IPS-NIHi7 (cell line): ENCODE data around the gene FXYD5.
A peak's percentile ranks its signal among the peaks of the same experiment; 100 is the strongest.
"Not testable (repeated sequence)": the region's sequence is repeated elsewhere in the genome, so short reads cannot be mapped to it uniquely, and the experiment has no call there.

Experiments used
- DNase-seq: peaks from one replicate; pipeline ENCODE4 v3.0.0; 2012; ENCODE audit warnings: mixed read lengths; ENCODE audit errors: extremely low spot score

The FXYD5 gene

DNA sequence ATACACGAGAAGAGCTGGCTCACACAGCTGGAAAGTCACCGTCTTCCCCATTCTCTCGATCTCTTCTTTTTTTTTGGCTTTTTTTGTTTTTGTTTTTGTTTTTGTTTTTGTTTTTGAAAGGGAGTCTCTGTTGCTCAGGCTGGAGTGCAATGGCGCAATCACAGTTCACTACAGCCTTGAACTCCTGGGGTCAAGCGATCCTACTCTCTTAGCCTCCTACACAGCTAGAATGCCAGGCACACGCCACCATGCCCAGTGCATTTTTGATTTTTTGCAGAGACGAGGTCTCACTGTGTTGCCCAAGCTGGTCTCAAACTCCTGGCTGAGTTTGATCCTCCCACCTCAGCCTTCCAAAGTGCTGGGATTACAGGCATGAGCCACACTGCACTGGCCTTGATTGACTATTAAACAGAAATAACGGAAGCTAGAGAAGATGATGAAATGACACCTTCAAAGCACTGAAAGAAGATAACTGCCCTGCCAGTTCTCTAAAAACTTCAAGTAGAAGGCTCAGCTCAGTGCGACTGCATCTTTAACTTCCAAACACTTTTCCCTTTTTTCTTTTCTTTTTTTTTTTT, 34.9 kb upstream of the FXYD5 start:
- DNase-seq, result no peak

DNA sequence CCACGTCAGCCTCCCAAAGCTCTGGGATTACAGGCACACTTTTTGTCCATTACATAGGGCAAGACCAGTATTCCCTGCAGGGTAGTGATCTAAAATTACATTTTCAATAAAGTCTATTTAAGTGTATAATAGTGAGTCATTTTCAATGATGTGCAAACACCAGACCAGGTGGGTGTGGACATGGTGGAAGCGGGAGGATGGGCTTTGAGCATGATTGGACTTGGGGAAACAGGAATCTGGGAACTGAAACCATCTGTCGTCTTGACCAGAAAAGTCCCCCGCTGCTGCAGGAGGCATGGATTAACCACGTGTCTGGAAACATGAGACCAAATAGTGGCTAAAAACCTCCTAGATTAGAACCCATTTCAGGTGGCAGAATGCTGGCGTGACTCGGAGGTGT, 34.0 kb upstream of the FXYD5 start:
- no peak for DNase-seq

DNA sequence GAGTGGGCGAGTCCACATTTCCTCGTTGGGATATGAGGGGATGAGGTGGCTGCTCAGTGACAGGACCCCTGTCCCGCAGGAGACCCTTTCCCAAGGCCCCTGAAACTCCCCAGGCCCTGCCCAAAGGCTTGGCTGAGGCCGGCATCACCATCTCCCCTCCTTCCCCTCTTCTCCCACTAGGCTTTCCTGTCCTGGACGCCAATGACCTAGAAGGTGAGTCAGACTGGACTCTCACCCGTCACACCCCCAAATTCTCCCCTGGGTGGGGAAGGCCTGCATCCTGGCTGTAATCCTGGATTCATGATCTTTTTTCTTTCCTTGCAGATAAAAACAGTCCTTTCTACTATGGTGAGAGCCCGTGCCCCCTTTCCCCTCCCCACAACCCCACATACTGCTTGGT, 33.6 kb upstream of the FXYD5 start:
- DNase-seq, result no peak

DNA sequence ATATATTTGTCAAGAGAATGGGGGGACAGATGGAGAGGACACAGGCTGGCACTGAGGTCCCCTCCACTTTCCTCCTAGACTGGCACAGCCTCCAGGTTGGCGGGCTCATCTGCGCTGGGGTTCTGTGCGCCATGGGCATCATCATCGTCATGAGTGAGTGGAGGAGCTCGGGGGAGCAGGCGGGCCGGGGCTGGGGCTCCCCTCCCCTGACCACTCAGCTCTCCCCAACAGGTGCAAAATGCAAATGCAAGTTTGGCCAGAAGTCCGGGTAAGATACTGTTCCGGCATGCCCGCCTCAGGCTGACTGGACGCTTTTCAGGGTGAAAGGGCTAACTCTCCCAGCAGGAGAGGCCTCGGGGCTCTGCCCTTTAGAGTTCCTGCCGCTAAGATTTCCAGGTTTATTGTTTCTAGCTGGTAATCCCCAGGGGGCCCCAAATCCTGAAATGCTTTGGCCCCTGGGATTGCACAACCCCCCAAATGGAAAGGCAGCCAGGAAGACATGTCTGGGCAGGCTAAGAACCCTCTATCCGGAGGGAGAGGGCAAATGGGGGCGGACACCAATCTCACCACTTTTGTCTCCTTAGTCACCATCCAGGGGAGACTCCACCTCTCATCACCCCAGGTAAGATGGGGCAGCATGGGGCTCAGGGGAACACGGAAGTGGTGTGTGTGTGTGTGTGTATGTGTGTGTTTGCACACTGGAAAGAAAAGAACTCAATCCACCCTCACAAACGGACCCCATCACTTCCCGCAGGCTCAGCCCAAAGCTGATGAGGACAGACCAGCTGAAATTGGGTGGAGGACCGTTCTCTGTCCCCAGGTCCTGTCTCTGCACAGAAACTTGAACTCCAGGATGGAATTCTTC, 31.6 kb upstream of the FXYD5 start:
- DNase-seq, result no peak

DNA sequence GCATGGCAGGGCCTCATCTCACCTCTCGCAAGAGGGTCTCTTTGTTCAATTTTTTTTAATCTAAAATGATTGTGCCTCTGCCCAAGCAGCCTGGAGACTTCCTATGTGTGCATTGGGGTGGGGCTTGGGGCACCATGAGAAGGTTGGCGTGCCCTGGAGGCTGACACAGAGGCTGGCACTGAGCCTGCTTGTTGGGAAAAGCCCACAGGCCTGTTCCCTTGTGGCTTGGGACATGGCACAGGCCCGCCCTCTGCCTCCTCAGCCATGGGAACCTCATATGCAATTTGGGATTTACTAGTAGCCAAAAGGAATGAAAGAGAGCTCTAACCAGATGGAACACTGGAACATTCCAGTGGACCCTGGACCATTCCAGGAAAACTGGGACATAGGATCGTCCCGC, 31.0 kb upstream of the FXYD5 start:
- DNase-seq, result no peak

DNA sequence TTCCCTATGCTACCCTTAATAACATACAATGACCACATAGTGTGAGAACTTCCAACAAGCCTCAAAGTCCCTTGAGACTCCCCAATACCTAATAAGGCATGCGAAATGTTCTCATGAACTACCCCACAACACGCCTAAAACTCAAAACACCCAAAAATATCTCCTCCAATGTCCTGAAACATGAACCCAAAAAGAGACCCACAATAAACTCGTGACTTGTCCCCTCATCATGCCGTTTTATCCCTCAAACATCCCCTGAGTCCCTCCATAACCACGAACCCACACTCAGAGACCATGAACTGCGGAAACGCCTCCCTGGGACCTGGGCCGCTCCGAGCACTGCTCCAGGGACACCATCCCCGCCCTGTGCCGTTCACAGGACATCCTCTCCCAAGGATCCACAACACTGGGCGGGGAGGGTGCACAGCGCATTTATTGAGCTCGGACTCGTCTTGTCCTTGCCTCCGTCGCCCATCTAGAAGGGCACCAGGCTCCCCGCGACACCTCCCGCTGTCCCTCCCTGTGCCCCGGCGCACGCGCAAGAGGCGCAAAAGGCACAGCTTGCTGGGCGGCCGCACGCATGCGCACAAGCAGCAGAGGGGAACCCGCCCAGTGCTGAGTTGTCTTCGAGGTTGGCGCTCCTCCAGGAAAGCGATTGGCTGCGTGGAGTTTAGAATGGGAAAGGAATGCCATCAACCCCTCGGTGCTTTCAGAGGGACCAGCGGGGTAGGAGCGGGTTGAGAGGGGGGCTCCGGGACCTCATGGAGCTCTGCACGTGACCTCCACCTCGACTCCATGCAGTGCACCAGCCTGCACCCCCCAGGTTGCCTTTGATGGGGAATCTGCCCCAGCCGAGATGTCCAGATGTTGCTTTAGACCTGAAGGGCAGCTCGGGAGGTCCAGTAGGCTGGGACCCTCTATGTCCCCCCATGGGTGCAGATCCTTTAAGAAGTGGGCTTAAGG, 30.2 kb upstream of the FXYD5 start:
- peak; percentile 88 for DNase-seq

DNA sequence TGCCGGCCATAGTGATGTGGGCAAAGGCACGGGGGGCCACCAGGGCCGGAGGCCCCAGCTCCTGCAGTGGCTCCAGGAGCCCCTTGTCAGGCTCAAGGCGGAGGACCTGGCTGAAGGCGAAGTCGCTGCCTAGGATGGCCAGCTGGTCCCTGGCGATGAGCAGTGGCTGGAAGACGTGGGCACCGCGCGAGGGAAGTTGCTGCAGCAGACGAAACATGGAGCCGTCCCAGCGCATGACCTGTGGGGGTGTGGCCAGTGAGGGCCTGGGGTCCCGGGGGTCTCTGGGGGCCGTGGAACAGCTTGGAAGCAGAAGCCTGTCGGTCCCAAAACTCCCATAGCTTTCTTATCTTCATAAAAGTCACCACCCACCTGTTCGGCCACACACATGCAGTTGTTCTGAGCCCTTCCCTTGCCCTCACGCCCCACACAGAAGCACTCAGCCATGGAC, 29.2 kb upstream of the FXYD5 start:
- DNase-seq, result no peak

DNA sequence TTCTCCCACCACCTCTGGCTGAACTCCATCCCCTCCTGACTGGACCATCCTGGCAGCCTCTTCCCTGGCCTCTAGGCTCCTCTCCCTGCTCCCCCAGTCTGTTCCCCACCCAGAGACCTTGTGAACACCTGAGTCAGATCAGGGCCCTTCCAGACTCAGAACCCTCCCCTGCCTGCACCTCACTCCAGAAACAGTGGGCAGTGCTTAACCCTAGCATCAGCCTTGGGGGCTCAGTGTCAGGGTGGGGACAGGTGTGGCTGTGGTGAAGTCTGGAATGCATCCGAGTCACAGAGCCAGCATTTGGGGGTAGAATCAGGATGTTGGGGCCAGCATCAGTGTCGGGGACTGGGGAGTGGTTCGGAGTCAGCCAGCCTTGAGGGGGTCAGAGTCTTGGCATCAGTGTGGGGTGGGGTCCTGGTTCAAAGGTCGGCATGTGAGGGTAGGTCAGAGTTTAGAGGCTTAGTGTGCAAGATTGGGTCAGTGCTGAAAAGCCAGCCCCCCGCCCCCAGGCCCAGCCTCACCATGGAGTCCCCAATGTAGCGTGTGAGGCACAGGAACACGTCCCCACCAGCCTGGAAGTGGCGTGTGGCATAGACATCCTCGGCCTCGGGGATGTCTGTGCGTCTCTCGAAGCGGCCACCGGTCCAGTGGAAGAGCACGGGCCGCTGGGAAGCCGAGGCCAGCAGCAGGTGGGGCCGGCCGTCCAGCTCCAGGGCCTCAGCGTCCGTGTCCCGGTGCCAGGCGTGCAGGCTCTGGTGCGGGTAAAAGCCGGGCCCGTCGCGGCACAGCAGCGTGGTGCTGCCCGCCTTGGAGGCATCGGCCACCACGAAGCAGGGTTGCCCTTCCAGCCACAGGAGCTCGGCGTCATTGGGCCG, 28.5 kb upstream of the FXYD5 start:
- DNase-seq, result no peak

DNA sequence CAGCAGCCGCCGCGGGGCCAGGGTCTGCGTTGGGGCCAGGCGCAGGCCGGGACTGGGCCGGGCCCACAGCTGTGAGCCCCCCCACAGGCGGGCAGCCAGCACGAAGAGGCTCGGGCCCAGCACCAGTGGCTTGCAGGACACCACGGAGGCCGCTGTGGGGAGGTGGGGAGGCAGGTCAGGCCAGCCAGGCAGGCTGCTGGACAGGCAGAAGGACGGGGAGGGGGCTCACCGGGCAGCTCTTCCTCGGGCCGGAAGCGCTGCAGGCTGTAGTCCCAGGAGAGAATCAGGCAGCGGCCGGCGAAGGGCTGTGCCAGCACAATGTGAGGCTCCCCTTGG, 27.9 kb upstream of the FXYD5 start:
- no peak for DNase-seq

DNA sequence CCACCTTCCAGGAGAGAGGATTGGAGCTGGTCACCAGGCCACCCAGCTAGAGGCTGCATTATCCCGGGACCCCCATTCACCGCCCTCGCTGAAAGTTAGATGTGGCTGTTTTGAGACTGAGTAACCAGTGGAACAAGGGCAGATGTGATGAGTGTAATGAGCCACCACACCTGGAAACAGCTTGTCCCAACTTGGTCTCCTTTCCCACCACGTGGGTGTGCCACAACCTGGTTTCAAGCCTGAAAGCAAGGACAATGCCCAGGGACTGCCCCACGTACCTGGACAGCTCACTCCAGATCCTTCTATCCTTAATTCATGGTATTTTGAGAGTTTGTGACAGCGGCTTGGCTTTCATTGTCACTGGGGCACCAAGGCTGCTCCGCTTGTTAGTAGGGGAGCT, 26.7 kb upstream of the FXYD5 start:
- no peak for DNase-seq

DNA sequence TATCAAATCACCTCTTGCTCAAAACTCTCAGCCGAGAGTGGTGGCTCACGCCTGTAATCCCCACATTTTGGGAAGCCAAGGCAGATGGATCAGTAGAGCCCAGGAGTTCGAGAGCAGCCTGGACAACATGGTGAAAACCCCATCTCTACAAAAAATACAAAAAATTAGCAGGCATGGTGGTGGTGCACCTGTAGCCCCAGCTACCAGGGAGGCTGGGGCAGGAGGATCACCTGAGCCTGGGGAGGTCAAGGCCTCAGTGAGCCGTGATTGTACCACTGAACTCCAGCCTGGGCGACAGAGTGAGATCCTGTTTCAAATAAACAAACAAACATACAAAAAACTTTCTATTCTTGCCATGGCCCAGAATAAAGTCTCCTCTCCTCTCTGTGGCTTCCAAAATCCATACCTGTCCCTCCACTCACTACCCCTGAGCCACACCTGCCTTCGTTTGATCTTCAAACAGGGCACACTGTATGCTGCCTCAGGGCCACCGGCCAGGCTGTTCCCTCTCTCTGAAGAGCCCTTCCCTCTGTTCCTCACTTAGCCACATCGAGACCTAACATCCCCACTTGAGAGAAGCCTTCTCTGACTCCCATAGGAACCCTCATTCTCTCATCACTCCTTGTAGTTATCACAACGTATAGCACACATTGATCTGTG, 26.0 kb upstream of the FXYD5 start:
- no peak for DNase-seq

DNA sequence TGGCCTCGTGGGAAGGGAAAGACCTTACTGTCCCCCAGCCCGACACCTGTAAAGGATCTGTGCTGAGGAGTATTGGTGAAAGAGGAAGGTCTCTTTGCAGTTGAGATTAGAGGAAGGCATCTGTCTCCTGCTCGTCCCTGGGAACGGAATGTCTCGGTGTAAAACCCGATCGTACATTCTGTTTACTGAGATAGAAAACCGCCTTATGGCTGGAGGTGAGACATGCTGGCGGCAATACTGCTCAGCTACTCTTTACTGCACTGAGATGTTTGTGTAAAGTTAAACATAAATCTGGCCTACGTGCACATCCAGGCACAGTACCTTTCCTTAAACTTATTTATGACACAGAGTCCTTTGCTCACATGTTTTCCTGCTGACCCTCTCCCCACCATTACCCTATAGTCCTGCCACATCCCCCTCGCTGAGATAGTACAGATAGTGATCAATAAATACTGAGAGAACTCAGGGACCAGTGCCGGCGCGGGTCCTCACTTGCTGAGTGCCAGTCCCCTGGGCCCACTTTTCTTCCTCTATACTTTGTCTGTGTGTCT, 24.7 kb upstream of the FXYD5 start:
- not testable (repeated sequence) for DNase-seq

DNA sequence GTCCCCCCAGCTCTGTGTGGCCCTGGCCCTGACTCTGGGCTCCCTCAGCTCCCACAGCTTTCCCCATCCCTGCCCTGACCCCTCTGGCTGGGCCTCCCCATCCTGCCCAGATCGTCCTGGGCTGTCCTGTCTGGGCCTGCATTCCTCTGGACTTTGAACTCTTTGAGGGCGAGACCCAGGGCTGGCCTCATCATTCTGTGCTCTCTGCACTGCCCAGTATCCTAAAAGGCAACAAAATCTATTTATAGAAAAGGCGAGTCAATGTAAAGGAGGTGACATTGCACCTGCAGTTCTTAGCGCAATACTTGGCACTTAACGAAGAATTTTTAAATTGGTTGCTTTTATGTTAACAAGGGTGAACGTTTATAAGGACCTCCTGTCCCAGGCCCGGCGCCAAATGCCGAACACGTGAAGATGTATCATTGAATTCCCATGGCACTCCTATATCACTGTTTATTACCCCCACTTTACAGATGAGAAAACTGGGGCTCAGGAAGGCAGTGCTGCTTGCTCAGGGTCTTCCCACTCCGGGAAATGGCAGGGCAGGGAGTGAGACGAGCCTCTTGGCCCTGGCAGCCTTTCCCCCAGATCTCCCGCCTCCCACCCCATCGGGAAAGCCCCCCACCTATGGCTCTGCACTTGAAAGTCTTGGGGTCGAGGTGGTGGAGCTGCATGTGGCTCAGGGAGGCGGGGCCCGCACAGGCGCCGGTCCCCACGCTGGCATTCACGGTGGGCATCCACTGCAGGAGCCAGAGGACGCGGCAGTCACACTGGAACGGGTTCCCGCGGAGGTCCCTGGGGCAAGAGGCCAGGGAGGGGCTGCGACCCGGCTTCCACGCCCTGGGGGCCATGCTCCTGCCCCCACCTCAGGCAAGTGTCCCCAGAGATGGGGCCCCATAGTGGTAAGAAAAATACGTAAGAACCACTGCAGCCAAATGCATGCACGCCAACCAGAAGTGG, 23.5 kb upstream of the FXYD5 start:
- DNase-seq, result no peak

DNA sequence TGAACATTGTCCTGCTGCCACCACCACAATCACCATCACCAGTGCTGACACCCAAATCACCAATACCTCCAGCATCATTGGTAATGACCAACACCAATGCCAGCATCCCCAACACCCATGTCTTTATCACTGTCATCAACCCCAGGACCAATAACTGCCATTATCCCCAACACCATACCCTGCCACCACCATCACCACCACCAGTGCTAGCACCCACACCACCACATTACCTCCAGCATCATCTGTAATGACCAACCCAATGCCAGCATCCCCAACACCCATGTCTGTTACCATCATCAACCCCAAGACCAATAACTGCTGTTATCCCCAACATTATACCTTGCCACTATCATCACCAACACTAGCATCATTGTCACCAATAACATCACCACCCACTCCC, 22.3 kb upstream of the FXYD5 start:
- DNase-seq, result no peak

DNA sequence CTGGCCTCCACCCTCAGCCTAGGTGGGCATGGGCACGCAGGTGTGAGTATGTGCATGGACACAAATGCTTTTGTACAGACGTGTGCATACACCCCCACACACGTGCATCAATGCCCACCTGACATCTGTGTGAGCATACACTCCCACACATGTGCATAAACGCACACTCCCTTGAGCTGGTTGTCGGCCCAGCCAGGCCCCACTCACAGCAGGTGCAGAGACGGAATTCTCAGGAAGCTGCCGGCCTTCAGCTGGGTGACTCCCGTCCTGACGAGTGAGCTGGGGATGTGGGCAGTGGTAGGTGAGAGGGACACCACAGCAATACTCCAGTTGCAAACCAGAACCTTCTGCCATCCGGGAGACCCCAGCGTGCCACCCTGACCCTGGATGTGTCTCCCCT, 20.7 kb upstream of the FXYD5 start:
- DNase-seq, result no peak

DNA sequence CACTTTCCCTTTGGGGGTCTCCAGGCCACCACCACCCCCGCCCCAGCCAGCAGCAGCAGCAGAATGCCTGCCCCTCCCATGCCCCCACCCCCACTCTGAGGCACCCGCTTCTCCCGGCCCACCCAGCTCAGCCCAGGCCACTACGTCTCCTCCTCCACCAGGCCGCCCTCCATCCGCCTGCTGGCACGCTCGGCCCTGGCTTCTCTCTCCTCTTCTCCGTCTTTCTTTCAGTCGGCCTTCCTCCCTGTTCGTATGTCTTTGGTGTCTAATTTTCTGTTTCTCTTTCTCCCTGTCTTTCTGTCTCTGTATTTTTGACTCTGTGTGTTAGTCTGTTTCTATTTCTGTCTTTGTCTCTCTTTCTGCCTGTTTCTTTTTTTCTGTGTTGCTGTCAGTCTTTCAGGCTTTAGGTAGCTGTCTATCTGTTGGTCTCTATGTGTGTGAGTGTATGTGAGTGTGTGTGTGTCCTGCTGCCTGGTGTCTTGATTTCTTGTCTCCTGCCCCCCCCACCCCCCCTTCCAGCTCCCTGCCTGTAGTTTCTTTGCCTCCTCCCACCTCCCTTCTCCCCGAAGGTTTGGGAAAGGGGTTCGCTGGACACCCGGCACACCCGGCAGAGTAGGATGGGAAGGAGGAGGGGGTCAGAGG, 19.8 kb upstream of the FXYD5 start, which contains the start of gene LGI4:
Gene LGI4, minus strand, starts transcription at position 459 of the 642 bp plus-strand sequence. Its CDS starts 379 bp downstream, at position 80.
- DNase-seq, result no peak

DNA sequence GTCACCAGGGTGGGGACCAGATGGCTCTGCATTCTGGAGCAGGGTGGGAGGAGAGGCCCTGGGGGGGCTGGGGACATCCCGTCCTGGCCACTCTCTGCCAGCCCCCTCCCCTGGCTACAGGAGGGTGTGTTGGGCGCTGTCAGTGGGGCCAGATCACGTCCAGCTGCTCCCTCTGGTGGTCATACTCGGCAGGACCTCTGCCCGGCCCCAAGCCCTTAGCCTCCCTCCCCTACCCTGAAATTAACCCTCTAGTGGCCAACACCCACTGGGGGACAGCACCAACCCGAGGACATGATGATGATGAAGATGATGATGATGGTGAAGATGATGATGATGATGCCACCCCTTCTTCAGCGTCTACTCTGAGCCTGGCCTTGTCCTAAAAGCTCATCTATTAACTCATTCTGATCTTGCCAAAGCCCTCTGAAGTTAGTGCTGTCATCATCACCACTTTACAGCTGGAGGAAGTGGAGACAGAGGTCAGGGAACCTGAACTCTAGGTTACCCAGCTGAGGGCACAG, 19.1 kb upstream of the FXYD5 start:
- peak; percentile 95 for DNase-seq

DNA sequence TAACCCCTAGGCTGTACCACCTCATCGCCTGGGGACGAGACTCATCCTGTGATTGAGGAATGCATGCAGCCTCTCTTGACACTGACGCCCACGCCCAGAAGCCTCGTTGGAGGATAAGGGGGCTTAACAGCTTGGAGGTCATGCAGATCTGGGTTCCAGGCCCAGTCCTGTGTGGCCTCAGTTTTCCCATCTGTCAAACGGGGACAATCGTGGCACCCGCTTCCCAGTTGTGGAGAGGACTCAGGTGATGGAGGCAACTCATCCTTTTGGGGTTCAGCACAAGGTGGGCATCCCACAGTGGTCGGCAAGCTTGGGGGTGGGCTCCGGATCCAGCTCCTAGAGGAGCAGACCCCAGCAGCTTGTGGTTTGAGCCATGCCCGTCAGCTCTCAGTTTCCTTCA, 18.3 kb upstream of the FXYD5 start:
- no peak for DNase-seq
